Testis (tissue), 2 donors: ENCODE results near the gene EFNA3.

ENCODE experiments used
- POLR2A ChIP-seq: fragments of 450-650 bp; IDR thresholded peaks from one replicate; pipeline ENCODE4 v1.6.1; 2017; ENCODE audit warnings: antibody characterized with exemption, mild to moderate bottlenecking, moderate library complexity
- TF ChIP-seq, protein P1 (sequence below), 3 experiments: fragments of 450-650 bp in 2 of 3; fragments of 200-600 bp in 1 of 3; sonication (generic) in 1 of 3; IDR thresholded peaks; one replicate each; pipeline ENCODE4 v1.5.1; 2016 to 2019; ENCODE audit warnings: antibody characterized with exemption in 3 of 3, mild to moderate bottlenecking in 2 of 3, moderate library complexity in 1 of 3

DNA sequence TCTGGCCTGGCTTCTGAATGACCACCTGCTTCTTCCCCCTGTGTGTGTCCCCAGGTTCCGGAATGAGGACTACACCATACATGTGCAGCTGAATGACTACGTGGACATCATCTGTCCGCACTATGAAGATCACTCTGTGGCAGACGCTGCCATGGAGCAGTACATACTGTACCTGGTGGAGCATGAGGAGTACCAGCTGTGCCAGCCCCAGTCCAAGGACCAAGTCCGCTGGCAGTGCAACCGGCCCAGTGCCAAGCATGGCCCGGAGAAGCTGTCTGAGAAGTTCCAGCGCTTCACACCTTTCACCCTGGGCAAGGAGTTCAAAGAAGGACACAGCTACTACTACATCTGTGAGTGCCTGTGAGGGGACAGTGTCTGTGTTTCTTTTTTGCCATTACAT is 52.6 kb downstream of the EFNA3 start:
- TF ChIP-seq, protein P1, sequence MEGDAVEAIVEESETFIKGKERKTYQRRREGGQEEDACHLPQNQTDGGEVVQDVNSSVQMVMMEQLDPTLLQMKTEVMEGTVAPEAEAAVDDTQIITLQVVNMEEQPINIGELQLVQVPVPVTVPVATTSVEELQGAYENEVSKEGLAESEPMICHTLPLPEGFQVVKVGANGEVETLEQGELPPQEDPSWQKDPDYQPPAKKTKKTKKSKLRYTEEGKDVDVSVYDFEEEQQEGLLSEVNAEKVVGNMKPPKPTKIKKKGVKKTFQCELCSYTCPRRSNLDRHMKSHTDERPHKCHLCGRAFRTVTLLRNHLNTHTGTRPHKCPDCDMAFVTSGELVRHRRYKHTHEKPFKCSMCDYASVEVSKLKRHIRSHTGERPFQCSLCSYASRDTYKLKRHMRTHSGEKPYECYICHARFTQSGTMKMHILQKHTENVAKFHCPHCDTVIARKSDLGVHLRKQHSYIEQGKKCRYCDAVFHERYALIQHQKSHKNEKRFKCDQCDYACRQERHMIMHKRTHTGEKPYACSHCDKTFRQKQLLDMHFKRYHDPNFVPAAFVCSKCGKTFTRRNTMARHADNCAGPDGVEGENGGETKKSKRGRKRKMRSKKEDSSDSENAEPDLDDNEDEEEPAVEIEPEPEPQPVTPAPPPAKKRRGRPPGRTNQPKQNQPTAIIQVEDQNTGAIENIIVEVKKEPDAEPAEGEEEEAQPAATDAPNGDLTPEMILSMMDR (IDR thresholded peaks at IDR 0.05), result no peak
- TF ChIP-seq POLR2A, result no peak
